Smooth muscle cell (in vitro differentiated cells): ENCODE measurements around the gene SOWAHA. TPM values are rescaled to one million over a fixed set of nuclear protein-coding genes. Genes with fewer than 3 reads are reported as not detected.

ENCODE experiments used
- DNase-seq: peaks from one replicate; lab custom pipeline; 2025; ENCODE audit not compliant: unreplicated experiment; lab: John Stamatoyannopoulos, UW
- H2AFZ ChIP-seq: fragments of 200-600 bp; sonication (generic); 2 replicates; pipeline ENCODE4 v1.6.0; 2016; ENCODE audit warnings: antibody characterized with exemption, low read depth, mild to moderate bottlenecking
- H3F3A ChIP-seq: fragments of 200-600 bp; sonication (generic); 2 replicates; pipeline ENCODE4 v1.6.0; 2017; ENCODE audit warnings: antibody characterized with exemption, low read depth
- H3K27ac ChIP-seq: fragments of 200-600 bp; sonication (generic); 2 replicates; pipeline ENCODE4 v1.5.1; 2016; ENCODE audit warnings: low read depth, mild to moderate bottlenecking
- H3K27me3 ChIP-seq: fragments of 200-600 bp; sonication (generic); 2 replicates; pipeline ENCODE4 v1.6.1; 2016; ENCODE audit warnings: low read depth, mild to moderate bottlenecking
- H3K36me3 ChIP-seq: fragments of 200-600 bp; sonication (generic); 2 replicates; pipeline ENCODE4 v1.5.1; 2016; ENCODE audit warnings: low read depth
- H3K4me1 ChIP-seq: fragments of 200-600 bp; sonication (generic); 2 replicates; pipeline ENCODE4 v1.5.1; 2016; ENCODE audit warnings: low read depth
- H3K4me2 ChIP-seq: fragments of 200-600 bp; sonication (generic); 2 replicates; pipeline ENCODE4 v1.6.0; 2016; ENCODE audit warnings: mild to moderate bottlenecking
- H3K4me3 ChIP-seq: fragments of 200-600 bp; sonication (generic); 2 replicates; pipeline ENCODE4 v1.5.1; 2016; ENCODE audit warnings: mild to moderate bottlenecking
- H3K79me2 ChIP-seq: fragments of 200-600 bp; sonication (generic); 2 replicates; pipeline ENCODE4 v1.6.0; 2016; ENCODE audit warnings: low read depth, mild to moderate bottlenecking
- H3K9ac ChIP-seq: fragments of 200-600 bp; sonication (generic); 2 replicates; pipeline ENCODE4 v1.6.0; 2016; ENCODE audit warnings: low read depth
- H3K9me3 ChIP-seq: fragments of 200-600 bp; sonication (generic); replicated peaks from 2 replicates; pipeline ENCODE4 v1.5.1; 2016; ENCODE audit warnings: low read depth
- H4K20me1 ChIP-seq: fragments of 200-600 bp; sonication (generic); 2 replicates; pipeline ENCODE4 v1.6.0; 2016; ENCODE audit warnings: low read depth
- whole genome bisulfite sequencing: methylation state at CpG from one replicate; pipeline ENCODE4 v1.1.7; 2016; ENCODE audit warnings: low lambda C conversion rate; 5-methylcytosine and 5-hydroxymethylcytosine counted together
- polyA plus RNA-seq: library from polyadenylated mRNA; unstranded; fragments of >200 nt; fragmentation: Nextera tagmentation; extraction: Ambion mirVana; gene quantifications from 2 replicates; pipeline ENCODE4 v1.2.1, GENCODE V29; 2016
- total RNA-seq: library from RNA; depleted of rRNA; stranded (reverse); fragments of >200 nt; gene quantifications from 2 replicates; pipeline ENCODE4 v1.2.3, GENCODE V29; 2014
- TF ChIP-seq, protein P1 (sequence below): fragments of 200-600 bp; sonication (generic); IDR thresholded peaks from 2 replicates; pipeline ENCODE4 v1.5.1; 2017; ENCODE audit warnings: borderline replicate concordance, mild to moderate bottlenecking, antibody characterized with exemption; ENCODE audit not compliant: insufficient read depth, poor library complexity, severe bottlenecking

Gene SOWAHA
- total and polyA plus RNA-seq, 2 experiments from 2014 or later: 0.43 to 1.5 TPM

DNA sequence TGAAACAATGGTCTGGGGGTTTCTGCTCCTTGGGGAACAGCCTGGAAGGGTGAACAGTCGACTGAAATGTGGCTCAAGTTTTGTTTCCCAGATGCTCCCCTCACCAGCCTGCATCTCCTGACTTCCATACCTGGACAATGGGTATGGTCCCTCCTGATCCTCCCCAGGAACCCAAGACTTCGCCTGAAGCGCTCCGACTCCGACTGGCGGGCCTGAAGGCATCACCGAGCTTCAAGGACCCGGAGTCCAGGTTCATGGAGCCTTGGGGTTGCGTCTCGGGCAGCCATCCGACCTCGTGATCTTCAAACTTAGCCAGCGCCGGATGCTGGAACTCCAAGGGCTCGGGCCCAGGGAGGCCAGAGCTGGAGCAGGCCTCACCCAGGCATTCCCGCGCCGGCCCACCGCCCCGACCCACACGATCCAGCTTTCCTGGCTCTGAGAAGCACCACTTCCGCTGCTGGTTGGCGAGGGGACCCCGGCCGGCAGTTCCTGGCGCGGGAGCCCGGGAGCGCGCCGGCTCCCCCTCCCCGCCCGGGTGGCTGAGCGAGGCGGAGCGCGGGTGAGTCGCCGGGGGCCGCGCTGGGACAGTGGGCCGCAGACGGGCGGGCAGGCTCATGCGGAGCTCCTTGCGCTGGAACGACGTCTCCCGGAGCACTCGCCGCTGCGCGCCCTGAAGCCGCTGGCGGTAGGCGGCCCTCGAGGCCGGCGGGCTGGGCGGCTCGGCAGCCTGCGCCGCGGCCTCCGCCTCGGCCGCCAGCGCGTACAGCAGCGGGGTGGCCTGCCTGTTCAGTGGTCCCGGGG lies 12.1 kb downstream of the SOWAHA start:
- 37% methylated on average over 41 of the region's 71 CpGs for WGBS
- peak overlapping the region; percentile 85 for H3K4me2 ChIP-seq
- H3K4me3 ChIP-seq: peak overlapping the region; percentile 38
- H3K79me2 ChIP-seq: no peaks in the 10 kb centered on the region
- H4K20me1 ChIP-seq: no peaks in the 10 kb centered on the region
- peaks cover 11% of the 10 kb centered on the region for H3K4me1 ChIP-seq
- H3K9ac ChIP-seq: no peak overlapping the region
- no peak for DNase-seq
- H3K36me3 ChIP-seq: no peaks in the 10 kb centered on the region
- no peak overlapping the region for H3K27ac ChIP-seq
- H3K27me3 ChIP-seq: peaks cover 2% of the 10 kb centered on the region
- no peaks in the 10 kb centered on the region for H3K9me3 ChIP-seq
- H3F3A ChIP-seq: no peaks in the 10 kb centered on the region
- TF ChIP-seq, protein P1, sequence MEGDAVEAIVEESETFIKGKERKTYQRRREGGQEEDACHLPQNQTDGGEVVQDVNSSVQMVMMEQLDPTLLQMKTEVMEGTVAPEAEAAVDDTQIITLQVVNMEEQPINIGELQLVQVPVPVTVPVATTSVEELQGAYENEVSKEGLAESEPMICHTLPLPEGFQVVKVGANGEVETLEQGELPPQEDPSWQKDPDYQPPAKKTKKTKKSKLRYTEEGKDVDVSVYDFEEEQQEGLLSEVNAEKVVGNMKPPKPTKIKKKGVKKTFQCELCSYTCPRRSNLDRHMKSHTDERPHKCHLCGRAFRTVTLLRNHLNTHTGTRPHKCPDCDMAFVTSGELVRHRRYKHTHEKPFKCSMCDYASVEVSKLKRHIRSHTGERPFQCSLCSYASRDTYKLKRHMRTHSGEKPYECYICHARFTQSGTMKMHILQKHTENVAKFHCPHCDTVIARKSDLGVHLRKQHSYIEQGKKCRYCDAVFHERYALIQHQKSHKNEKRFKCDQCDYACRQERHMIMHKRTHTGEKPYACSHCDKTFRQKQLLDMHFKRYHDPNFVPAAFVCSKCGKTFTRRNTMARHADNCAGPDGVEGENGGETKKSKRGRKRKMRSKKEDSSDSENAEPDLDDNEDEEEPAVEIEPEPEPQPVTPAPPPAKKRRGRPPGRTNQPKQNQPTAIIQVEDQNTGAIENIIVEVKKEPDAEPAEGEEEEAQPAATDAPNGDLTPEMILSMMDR: no peak
- peak overlapping the region; percentile 72 for H2AFZ ChIP-seq

DNA sequence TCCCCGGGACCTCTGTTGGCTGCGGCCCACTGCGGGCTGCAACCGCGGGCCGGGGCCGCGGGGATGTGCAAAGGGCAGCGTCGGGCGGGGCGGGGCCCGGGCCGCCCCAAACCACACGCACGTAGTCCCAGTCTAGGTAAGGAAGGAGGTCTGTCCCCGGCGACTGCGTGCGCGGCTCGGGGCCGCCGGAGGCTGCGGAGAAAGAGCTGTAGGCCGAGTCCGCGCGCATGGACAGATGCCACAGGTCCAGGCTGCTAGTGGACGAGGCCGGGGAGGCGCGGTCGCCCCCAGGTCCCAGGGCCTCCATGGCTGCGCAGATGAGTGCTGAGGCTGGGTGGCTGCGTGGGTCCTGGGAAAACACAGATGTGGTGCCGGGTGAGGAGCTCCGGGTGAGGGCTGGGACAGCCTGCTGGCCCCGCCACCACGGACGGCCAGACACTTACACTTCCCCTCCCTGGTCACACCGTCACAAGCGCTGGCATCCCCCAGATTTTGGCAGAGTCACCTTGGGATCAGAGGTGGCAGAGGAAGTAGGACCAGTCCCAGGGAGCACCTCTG lies 12.8 kb downstream of the SOWAHA start:
- Histone ChIP-seq H3K4me1 (peaks cover 11% of the 10 kb centered on the region), H3K9me3 (no peaks in the 10 kb centered on the region), H3F3A (no peaks in the 10 kb centered on the region), H2AFZ (peak overlapping the region; percentile 72), H3K4me2 (peak overlapping the region; percentile 85), H3K27ac (no peak overlapping the region), H3K27me3 (peaks cover 2% of the 10 kb centered on the region), H3K79me2 (no peaks in the 10 kb centered on the region), H3K9ac (no peak overlapping the region), H3K4me3 (peak overlapping the region; percentile 38), H3K36me3 (no peaks in the 10 kb centered on the region), H4K20me1 (no peaks in the 10 kb centered on the region)
- no peak for DNase-seq
- WGBS: 28% methylated on average over 34 of the region's 43 CpGs
- TF ChIP-seq, protein P1: no peak

DNA sequence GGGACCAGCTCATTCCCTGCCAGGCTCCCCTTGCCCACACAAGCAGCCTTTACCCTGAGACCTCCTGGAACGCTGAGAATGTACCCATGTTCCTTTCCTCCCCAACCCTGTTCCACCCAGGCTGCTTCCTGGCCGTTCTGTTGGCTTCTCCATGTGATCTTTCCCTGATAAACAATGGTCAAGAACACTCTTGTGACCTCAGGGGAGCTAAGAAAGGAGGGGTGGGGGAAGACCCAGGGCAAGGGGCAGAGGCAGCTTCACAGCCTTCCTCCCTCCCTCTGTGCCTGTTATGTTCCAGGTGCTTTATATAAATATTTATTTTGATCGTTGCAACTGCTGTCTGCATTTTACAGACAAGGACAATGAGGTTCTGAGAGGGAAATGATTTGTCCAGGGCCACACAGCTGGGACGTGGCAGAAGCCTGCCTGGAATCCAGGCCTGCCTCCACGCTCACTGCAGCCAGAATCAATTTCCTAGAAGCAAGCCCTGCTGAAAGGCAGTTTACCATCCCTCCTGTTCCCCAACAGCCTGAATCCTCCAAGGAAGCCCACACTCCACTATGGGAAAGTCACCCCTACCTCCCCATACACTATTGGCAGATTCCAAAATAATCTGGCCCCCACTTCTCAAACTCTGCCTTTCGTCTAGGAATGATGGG lies 13.5 kb downstream of the SOWAHA start:
- peaks cover 2% of the 10 kb centered on the region for H3K27me3 ChIP-seq
- no peaks in the 10 kb centered on the region for H4K20me1 ChIP-seq
- TF ChIP-seq, protein P1: no peak
- no peak overlapping the region for H2AFZ ChIP-seq
- no peaks in the 10 kb centered on the region for H3K79me2 ChIP-seq
- no peak overlapping the region for H3K4me3 ChIP-seq
- H3F3A ChIP-seq: no peaks in the 10 kb centered on the region
- WGBS: 79% methylated on average over 6 of the region's 6 CpGs
- H3K27ac ChIP-seq: no peak overlapping the region
- H3K36me3 ChIP-seq: no peaks in the 10 kb centered on the region
- no peak overlapping the region for H3K9ac ChIP-seq
- H3K4me1 ChIP-seq: peaks cover 11% of the 10 kb centered on the region
- no peak overlapping the region for H3K4me2 ChIP-seq
- H3K9me3 ChIP-seq: no peaks in the 10 kb centered on the region
- no peak for DNase-seq
